PC-3 (cell line): ENCODE data around the gene CIAO2B. TPM values are rescaled to one million over a fixed set of nuclear protein-coding genes. Genes with fewer than 3 reads are reported as not detected.

Experiments
- ATAC-seq: fragments of 200-7000 bp; cut with Tn5 transposase; 2 replicates; pipeline ENCODE4 v1.9.1; 2020; ENCODE audit warnings: mild to moderate bottlenecking, moderate library complexity
- BruUV-seq: library from RNA; stranded (reverse); fragments of 400-500 nt; replicated peaks from 2 replicates; lab custom pipeline; 2021; lab: Mats Ljungman, UMichigan
- CTCF ChIA-PET: fragments of 300-600 bp; sonication (Branson Sonifier 250); formaldehyde crosslinking; loops from one replicate; lab custom pipeline; 2022; ENCODE audit warnings: antibody characterized with exemption; lab: Charles Lee
- POLR2A ChIA-PET: fragments of 300-600 bp; sonication (Branson Sonifier 250); formaldehyde crosslinking; loops from one replicate; lab custom pipeline; 2022; ENCODE audit warnings: antibody characterized with exemption; ENCODE audit not compliant: unreplicated experiment; lab: Charles Lee
- DNase-seq: peaks from one replicate; pipeline ENCODE4 v3.0.0-alpha.2; 2015
- H2AFZ ChIP-seq: fragments of 300-600 bp; sonication (generic); 2 replicates; pipeline ENCODE4 v1.6.0; 2016; ENCODE audit warnings: antibody characterized with exemption, low read length
- H3F3A ChIP-seq: fragments of 300-600 bp; sonication (generic); one replicate; pipeline ENCODE4 v1.6.0; 2017; ENCODE audit warnings: antibody characterized with exemption, low read length, control low read depth, mild to moderate bottlenecking; ENCODE audit not compliant: unreplicated experiment
- H3K27ac ChIP-seq: fragments of 300-600 bp; sonication (generic); 2 replicates; pipeline ENCODE4 v1.5.1; 2016; ENCODE audit warnings: mild to moderate bottlenecking, low read length
- H3K27me3 ChIP-seq: fragments of 300-600 bp; sonication (generic); 2 replicates; pipeline ENCODE4 v1.6.1; 2016; ENCODE audit warnings: low read length, mixed read lengths
- H3K36me3 ChIP-seq: fragments of 300-600 bp; sonication (generic); 2 replicates; pipeline ENCODE4 v1.6.1; 2016; ENCODE audit warnings: low read depth, mixed run types, low read length, mixed read lengths
- H3K4me1 ChIP-seq: fragments of 300-600 bp; sonication (generic); 2 replicates; pipeline ENCODE4 v1.5.1; 2016; ENCODE audit warnings: low read length; ENCODE audit not compliant: insufficient read depth
- H3K4me2 ChIP-seq: fragments of 300-600 bp; sonication (generic); 2 replicates; pipeline ENCODE4 v1.6.0; 2016; ENCODE audit warnings: low read length
- H3K4me3 ChIP-seq: fragments of 300-600 bp; sonication (generic); 2 replicates; pipeline ENCODE4 v1.5.1; 2016; ENCODE audit warnings: mild to moderate bottlenecking, low read length, mixed read lengths
- H3K79me2 ChIP-seq: fragments of 300-600 bp; sonication (generic); 2 replicates; pipeline ENCODE4 v1.6.1; 2017; ENCODE audit warnings: low read length, mixed read lengths
- H3K9ac ChIP-seq: fragments of 300-600 bp; sonication (generic); 2 replicates; pipeline ENCODE4 v1.6.0; 2016; ENCODE audit warnings: mild to moderate bottlenecking, low read length
- H3K9me2 ChIP-seq: fragments of 300-600 bp; sonication (generic); replicated peaks from 2 replicates; pipeline ENCODE4 v1.6.1; 2016; ENCODE audit warnings: mixed run types, low read length, mixed read lengths
- H3K9me3 ChIP-seq: fragments of 300-600 bp; sonication (generic); 2 replicates; pipeline ENCODE4 v1.6.1; 2016; ENCODE audit warnings: low read length, mixed read lengths
- H4K20me1 ChIP-seq: fragments of 300-600 bp; sonication (generic); 2 replicates; pipeline ENCODE4 v1.6.1; 2016; ENCODE audit warnings: low read length, mixed read lengths
- CTCF ChIP-seq: fragments of 300-600 bp; sonication (generic); conservative IDR thresholded peaks from 2 replicates; pipeline ENCODE4 v1.5.1; 2017; ENCODE audit warnings: antibody characterized with exemption, low read depth, mild to moderate bottlenecking, low read length
- EZH2 ChIP-seq: fragments of 300-600 bp; sonication (generic); IDR thresholded peaks from one replicate; pipeline ENCODE4 v1.6.1; 2017; ENCODE audit warnings: antibody characterized with exemption, mild to moderate bottlenecking, low read length; ENCODE audit not compliant: unreplicated experiment
- EZH2phosphoT487 ChIP-seq: fragments of 300-600 bp; sonication (generic); IDR thresholded peaks from 2 replicates; pipeline ENCODE4 v1.6.1; 2018; ENCODE audit warnings: mild to moderate bottlenecking, antibody characterized with exemption, low read length, borderline replicate concordance
- intact Hi-C: fragments of 100-400 bp; cut with micrococcal nuclease; formaldehyde crosslinking; loops from 2 replicates; pipeline ENCODE4 v1.9.0; 2023
- total RNA-seq: library from RNA; depleted of rRNA; stranded (reverse); fragments of >200 nt; gene quantifications from 2 replicates; pipeline ENCODE4 v1.2.3, GENCODE V29; 2014

Gene CIAO2B
- total RNA-seq, 1 experiment from 2014 or later = 172 TPM

GRCh38 chr16:66954097-66954659, 20.0 kb upstream of the CIAO2B start:
- ATAC-seq (peak; percentile 82), DNase-seq (peak; percentile 81)
- intact Hi-C loops = loop anchor here (1.0 to 5.0 kb wide), 2 partner anchors 203 to 231 kb away; partner anchors contain the start of genes FBXL8 and TRADD
- H3K27ac ChIP-seq = no peak overlapping the region
- H3K9me2 ChIP-seq = no peaks in the 10 kb centered on the region
- no TSS peak for BruUV-seq
- no peaks in the 10 kb centered on the region for H3K79me2 ChIP-seq
- no peak overlapping the region for H3K4me3 ChIP-seq
- no peak overlapping the region for H3K9ac ChIP-seq
- H2AFZ ChIP-seq = peak overlapping the region; percentile 62
- H3K27me3 ChIP-seq = no peaks in the 10 kb centered on the region
- no peaks in the 10 kb centered on the region for H3K36me3 ChIP-seq
- no peaks in the 10 kb centered on the region for H4K20me1 ChIP-seq
- CTCF ChIA-PET = interaction anchor here (0.5 to 0.6 kb wide), 5 partner anchors 9 to 466 kb away, joined by 3 to 12 read pairs (median 6); no protein-coding TSS in a partner anchor
- no peaks in the 10 kb centered on the region for H3K4me1 ChIP-seq
- no peak overlapping the region for H3K4me2 ChIP-seq
- no peaks in the 10 kb centered on the region for H3K9me3 ChIP-seq
- TF ChIP-seq CTCF (peak; percentile 80), EZH2 (no peak), EZH2phosphoT487 (no peak)
- no peaks in the 10 kb centered on the region for H3F3A ChIP-seq
- POLR2A ChIA-PET = no interaction called here

DNA sequence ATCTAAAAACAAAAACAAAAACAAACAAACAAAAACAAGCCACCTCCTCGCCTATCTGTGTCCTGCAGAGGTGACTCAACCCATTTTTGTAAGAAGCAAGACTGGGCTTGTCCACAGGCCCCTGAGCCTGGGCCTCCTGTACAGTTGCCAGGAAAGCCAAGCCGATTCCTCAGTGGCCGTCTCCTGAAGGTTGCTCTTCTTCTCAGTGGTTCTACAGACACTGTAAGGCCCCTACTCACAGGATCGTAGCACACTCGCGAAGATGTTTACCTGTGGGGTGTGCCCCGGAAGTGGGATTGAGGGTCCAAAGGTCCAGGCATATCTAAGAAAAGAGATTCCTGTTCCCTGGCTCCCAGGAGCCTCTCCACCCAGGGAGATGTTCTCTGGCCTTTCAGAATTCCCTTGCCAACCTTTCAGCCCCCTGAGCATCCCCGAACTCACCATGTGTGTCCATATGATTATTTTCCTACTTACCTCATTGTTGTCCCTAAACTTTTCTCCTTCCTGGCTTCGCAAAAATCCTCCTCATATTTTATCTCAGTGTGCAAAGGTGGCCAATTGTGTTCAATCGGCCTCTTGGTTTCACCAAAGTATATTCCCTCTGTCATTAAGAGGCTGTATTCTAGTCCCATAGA, 19.4 kb upstream of the CIAO2B start:
- Histone ChIP-seq H3K9ac (no peak overlapping the region), H3K4me2 (no peak overlapping the region), H3K4me1 (no peaks in the 10 kb centered on the region), H3F3A (no peaks in the 10 kb centered on the region), H3K79me2 (no peaks in the 10 kb centered on the region), H4K20me1 (no peaks in the 10 kb centered on the region), H3K4me3 (no peak overlapping the region), H3K9me3 (no peaks in the 10 kb centered on the region), H3K9me2 (no peaks in the 10 kb centered on the region), H3K27me3 (no peaks in the 10 kb centered on the region), H2AFZ (peak overlapping the region; percentile 62), H3K36me3 (no peaks in the 10 kb centered on the region), H3K27ac (no peak overlapping the region)
- DNase-seq (no peak), ATAC-seq (no peak)
- BruUV-seq = no TSS peak
- intact Hi-C loops = loop anchor here (1.0 to 5.0 kb wide), 2 partner anchors 204 to 232 kb away; partner anchors contain the start of genes FBXL8 and TRADD
- ChIA-PET CTCF (interaction anchor here (0.5 to 0.6 kb wide), 6 partner anchors 10 to 527 kb away, joined by 3 to 12 read pairs (median 5); no protein-coding TSS in a partner anchor), POLR2A (no interaction called here)
- TF ChIP-seq EZH2 (no peak), CTCF (no peak), EZH2phosphoT487 (no peak)
